ENCODE results near the gene MLC1.

MLC1 gene

GRCh38 chr22:50058061-50058905 lies 26.9 kb downstream of the MLC1 start, which contains the start of gene TTLL8:
Gene TTLL8 (minus strand): TSS chr22:50058298.
- no peak for DNase-seq

- DNase-seq, result no peak
Observed at GRCh38 chr22:50057278-50058060, 27.8 kb downstream of the MLC1 start.

GRCh38 chr22:50056214-50056972 lies 28.8 kb downstream of the MLC1 start:
- no peak for DNase-seq

GRCh38 chr22:50053861-50054260 lies 31.4 kb downstream of the MLC1 start:
- no peak for DNase-seq

- DNase-seq, result no peak
Observed at GRCh38 chr22:50051930-50052329, 33.3 kb downstream of the MLC1 start.

GRCh38 chr22:50049299-50050195 lies 35.7 kb downstream of the MLC1 start:
- no peak for DNase-seq

- DNase-seq, result no peak
Observed at GRCh38 chr22:50048836-50049235, 36.4 kb downstream of the MLC1 start.

GRCh38 chr22:50048061-50048765 lies 37.0 kb downstream of the MLC1 start:
- DNase-seq, result no peak

- DNase-seq, result no peak
Observed at GRCh38 chr22:50047346-50047745, 37.9 kb downstream of the MLC1 start.

- DNase-seq, result no peak
Observed at GRCh38 chr22:50046481-50047245, 38.6 kb downstream of the MLC1 start.

GRCh38 chr22:50046019-50046415 lies 39.2 kb downstream of the MLC1 start:
- no peak for DNase-seq

- no peak for DNase-seq
Observed at GRCh38 chr22:50045211-50046018, 39.8 kb downstream of the MLC1 start.

- no peak for DNase-seq
Observed at GRCh38 chr22:50044485-50045118, 40.6 kb downstream of the MLC1 start.

- no peak for DNase-seq
Observed at GRCh38 chr22:50041361-50042065, 43.7 kb downstream of the MLC1 start.

GRCh38 chr22:50040717-50041116 lies 44.5 kb downstream of the MLC1 start:
- no peak for DNase-seq

- no peak for DNase-seq
Observed at GRCh38 chr22:50039669-50040443, 45.4 kb downstream of the MLC1 start.

GRCh38 chr22:50035976-50036724 lies 49.1 kb downstream of the MLC1 start:
- no peak for DNase-seq

Measured in right kidney (tissue), 1 donor.